RWPE1 (cell line): Measurements from ENCODE around the gene FAM47B.

ENCODE experiments used
- CTCF ChIA-PET: fragments of 350-600 bp; sonication (Branson Sonifier 250); formaldehyde crosslinking; extraction: SDS; loops from one replicate; lab custom pipeline; 2021; lab: Yijun Ruan, JAX
- POLR2A ChIA-PET: fragments of 400-600 bp; formaldehyde crosslinking; extraction: SDS; loops from one replicate; lab custom pipeline; 2020; ENCODE audit warnings: antibody characterized with exemption; ENCODE audit not compliant: low non-redundant PET; lab: Yijun Ruan, JAX
- DNase-seq: peaks from one replicate; pipeline ENCODE4 v3.0.0; 2012; ENCODE audit warnings: low spot score
- H3K27ac ChIP-seq: fragments of 450-650 bp; 2 replicates; pipeline ENCODE4 v1.5.1; 2017
- CTCF ChIP-seq: fragments of 450-650 bp; conservative IDR thresholded peaks from 2 replicates; pipeline ENCODE4 v1.5.1; 2017; ENCODE audit warnings: low read depth, mild to moderate bottlenecking

The FAM47B gene

GRCh38 chrX:34956916-34957315 lies 14.3 kb downstream of the FAM47B start:
- DNase-seq = peak; percentile 11
- no peak for TF ChIP-seq CTCF
- ChIA-PET POLR2A (no interaction called here), CTCF (interaction anchor here (0.6 kb wide), 1 partner anchor 911 kb away, joined by 4 read pairs; no protein-coding TSS in a partner anchor)
- H3K27ac ChIP-seq = no peak overlapping the region

- POLR2A ChIA-PET = no interaction called here
- CTCF ChIA-PET = no interaction called here
- no peak overlapping the region for H3K27ac ChIP-seq
- no peak for TF ChIP-seq CTCF
- no peak for DNase-seq
Measured at GRCh38 chrX:34961662-34962061, 19.1 kb downstream of the FAM47B start.

- CTCF ChIA-PET = no interaction called here
Measured at GRCh38 chrX:34972206-34972605, 29.6 kb downstream of the FAM47B start.

GRCh38 chrX:34978171-34978570 lies 35.6 kb downstream of the FAM47B start:
- DNase-seq = no peak
- ChIA-PET CTCF (no interaction called here), POLR2A (no interaction called here)
- no peak overlapping the region for H3K27ac ChIP-seq
- TF ChIP-seq CTCF = no peak

More at GRCh38 chrX:34972206-34972605, 29.6 kb downstream of the FAM47B start:
- no peak overlapping the region for H3K27ac ChIP-seq
- DNase-seq = no peak
- TF ChIP-seq CTCF = no peak
- POLR2A ChIA-PET = no interaction called here

- no peak for DNase-seq
- H3K27ac ChIP-seq = no peak overlapping the region
- no peak for TF ChIP-seq CTCF
- POLR2A ChIA-PET = no interaction called here
- CTCF ChIA-PET = interaction anchor here (0.7 kb wide), 1 partner anchor 419 kb away, joined by 3 read pairs; no protein-coding TSS in a partner anchor
Measured at GRCh38 chrX:34987646-34988045, 45.0 kb downstream of the FAM47B start.
